Esophagus muscularis mucosa (tissue), 3 donors: ENCODE results near the gene GCNT4.

Source experiments
- POLR2AphosphoS5 ChIP-seq, 2 donors: sonication (generic); formaldehyde crosslinking; IDR thresholded peaks; one replicate each; pipeline ENCODE4 v1.6.1; 2017; ENCODE audit warnings: antibody characterized with exemption in 2 of 2
- TF ChIP-seq, protein P1 (sequence below), 3 experiments: fragments of 200-600 bp in 2 of 3; fragments of 450-650 bp in 1 of 3; sonication (generic) in 2 of 3; IDR thresholded peaks; one replicate each; pipeline ENCODE4 v1.5.1; 2017 to 2019; ENCODE audit warnings: antibody characterized with exemption in 3 of 3, mild to moderate bottlenecking in 2 of 3, moderate library complexity in 1 of 3

DNA sequence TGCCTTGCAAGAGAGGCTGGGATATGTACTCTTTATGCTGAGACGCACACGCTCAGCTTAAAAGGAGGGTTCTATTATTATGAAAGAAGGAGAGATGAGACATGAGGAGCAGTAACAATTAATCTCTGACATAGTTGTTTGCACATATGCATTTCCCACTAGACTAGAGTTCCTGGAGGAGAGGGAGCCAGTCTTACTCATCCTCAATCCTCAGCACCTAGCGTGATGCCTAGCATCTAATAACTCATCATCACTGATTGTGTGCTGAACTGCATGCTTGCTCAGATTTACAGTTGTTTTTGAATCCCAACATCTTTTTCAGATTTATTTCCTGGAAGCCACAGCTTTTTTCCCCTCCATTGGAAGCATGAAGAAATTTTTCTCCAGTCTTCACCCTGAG lies 35.5 kb downstream of the GCNT4 start:
- TF ChIP-seq, protein P1, sequence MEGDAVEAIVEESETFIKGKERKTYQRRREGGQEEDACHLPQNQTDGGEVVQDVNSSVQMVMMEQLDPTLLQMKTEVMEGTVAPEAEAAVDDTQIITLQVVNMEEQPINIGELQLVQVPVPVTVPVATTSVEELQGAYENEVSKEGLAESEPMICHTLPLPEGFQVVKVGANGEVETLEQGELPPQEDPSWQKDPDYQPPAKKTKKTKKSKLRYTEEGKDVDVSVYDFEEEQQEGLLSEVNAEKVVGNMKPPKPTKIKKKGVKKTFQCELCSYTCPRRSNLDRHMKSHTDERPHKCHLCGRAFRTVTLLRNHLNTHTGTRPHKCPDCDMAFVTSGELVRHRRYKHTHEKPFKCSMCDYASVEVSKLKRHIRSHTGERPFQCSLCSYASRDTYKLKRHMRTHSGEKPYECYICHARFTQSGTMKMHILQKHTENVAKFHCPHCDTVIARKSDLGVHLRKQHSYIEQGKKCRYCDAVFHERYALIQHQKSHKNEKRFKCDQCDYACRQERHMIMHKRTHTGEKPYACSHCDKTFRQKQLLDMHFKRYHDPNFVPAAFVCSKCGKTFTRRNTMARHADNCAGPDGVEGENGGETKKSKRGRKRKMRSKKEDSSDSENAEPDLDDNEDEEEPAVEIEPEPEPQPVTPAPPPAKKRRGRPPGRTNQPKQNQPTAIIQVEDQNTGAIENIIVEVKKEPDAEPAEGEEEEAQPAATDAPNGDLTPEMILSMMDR (IDR thresholded peaks at IDR 0.05), result no peak
- TF ChIP-seq POLR2AphosphoS5 (IDR thresholded peaks at IDR 0.05), result no peak
